Astrocyte of the cerebellum (primary cell): ENCODE data around the gene GRM5.
A peak's percentile ranks its signal among the peaks of the same experiment; 100 is the strongest.

Source experiments
- DNase-seq: peaks from one replicate; pipeline ENCODE4 v3.0.0-alpha.2; 2011; ENCODE audit warnings: low read depth
- H3K4me3 ChIP-seq: 2 replicates; pipeline ENCODE4 v1.5.1; 2011; ENCODE audit warnings: mild to moderate bottlenecking, low read depth, low read length, moderate library complexity
- CTCF ChIP-seq: IDR thresholded peaks from 2 replicates; pipeline ENCODE4 v1.5.1; 2012; ENCODE audit warnings: low read length, low read depth, moderate library complexity, mild to moderate bottlenecking; ENCODE audit errors: missing control alignments
- in situ Hi-C: cut with HindIII; loops from 2 replicates; pipeline ENCODE4 v1.10.0; 2017; ENCODE audit warnings: low sequenced_read_pairs

The GRM5 gene

GRCh38 chr11:88569342-88569741 lies 496.4 kb downstream of the GRM5 start:
- no peak for TF ChIP-seq CTCF
- in situ Hi-C loops = no loop called here
- H3K4me3 ChIP-seq = no peak overlapping the region
- no peak for DNase-seq

GRCh38 chr11:88555829-88556202 lies 510.0 kb downstream of the GRM5 start:
- no peak overlapping the region for H3K4me3 ChIP-seq
- in situ Hi-C loops = no loop called here
- peak; percentile 77 for DNase-seq
- no peak for TF ChIP-seq CTCF

- no peak for TF ChIP-seq CTCF
- DNase-seq = peak; percentile 100
- H3K4me3 ChIP-seq = no peak overlapping the region
- in situ Hi-C loops = no loop called here
Measured at GRCh38 chr11:88555018-88555828, 510.6 kb downstream of the GRM5 start.

GRCh38 chr11:88553204-88553603 lies 512.6 kb downstream of the GRM5 start:
- TF ChIP-seq CTCF = no peak
- in situ Hi-C loops = no loop called here
- DNase-seq = no peak
- H3K4me3 ChIP-seq = no peak overlapping the region

GRCh38 chr11:88552379-88553062 lies 513.3 kb downstream of the GRM5 start:
- in situ Hi-C loops = no loop called here
- DNase-seq = no peak
- H3K4me3 ChIP-seq = no peak overlapping the region
- TF ChIP-seq CTCF = peak; percentile 59

- DNase-seq = no peak
- no peak for TF ChIP-seq CTCF
- in situ Hi-C loops = loop anchor here (25.0 kb wide), 3 partner anchors 132 to 1107 kb away; no protein-coding TSS in a partner anchor
- H3K4me3 ChIP-seq = no peak overlapping the region
Measured at GRCh38 chr11:88544656-88545280, 521.0 kb downstream of the GRM5 start.
